GM06990 (cell line): Measurements from ENCODE around the gene DDX17.

Experiments used
- DNase-seq: peaks from one replicate; pipeline ENCODE4 v3.0.0-alpha.2; 2011; ENCODE audit not compliant: insufficient read length; ENCODE audit errors: extremely low read depth
- H3K27me3 ChIP-seq: replicated peaks from 2 replicates; pipeline ENCODE4 v1.6.0; 2011; ENCODE audit warnings: low read length; ENCODE audit not compliant: control insufficient read depth, insufficient read depth
- H3K36me3 ChIP-seq: 2 replicates; pipeline ENCODE4 v1.5.1; 2011; ENCODE audit warnings: low read length; ENCODE audit not compliant: control insufficient read depth, insufficient read depth
- H3K4me3 ChIP-seq: replicated peaks from 2 replicates; pipeline ENCODE4 v1.5.1; 2011; ENCODE audit warnings: low read depth, mild to moderate bottlenecking, control low read depth, low read length
- TF ChIP-seq, protein P1 (sequence below): IDR thresholded peaks from 2 replicates; pipeline ENCODE4 v1.5.1; 2011; ENCODE audit warnings: low read length, control low read depth, mild to moderate bottlenecking, inconsistent platforms; ENCODE audit not compliant: insufficient read depth, poor library complexity, severe bottlenecking

DDX17 gene

DNA sequence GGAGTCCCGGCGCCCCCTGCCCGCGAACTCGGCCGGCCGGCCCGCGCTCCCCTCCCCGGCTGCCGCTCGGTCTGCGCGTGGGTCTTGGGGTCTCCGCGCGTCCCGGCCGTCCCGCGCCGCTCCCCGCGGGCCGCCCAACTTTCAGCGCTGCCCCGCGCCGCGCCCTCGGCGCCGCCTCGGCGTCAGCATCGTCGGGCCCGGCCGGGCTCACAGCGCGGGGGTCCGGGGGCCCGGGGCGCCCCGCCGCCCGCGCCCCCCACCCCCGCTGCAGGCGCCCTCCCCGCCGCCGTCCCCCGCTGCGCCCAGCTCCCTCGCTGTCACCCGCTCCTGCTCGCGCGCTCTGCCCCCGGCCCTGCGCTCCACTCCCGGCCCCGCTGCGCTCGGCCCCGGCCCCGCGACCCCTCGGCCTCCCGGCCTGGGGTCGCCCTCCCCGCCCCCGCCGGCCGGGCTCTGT, 51.0 kb downstream of the DDX17 start, which contains the start of gene KCNJ4:
KCNJ4 (minus strand) TSS at position 124 of the 454 bp plus-strand sequence. CDS start 27,067 bp downstream, outside the sequence.
- TF ChIP-seq, protein P1, sequence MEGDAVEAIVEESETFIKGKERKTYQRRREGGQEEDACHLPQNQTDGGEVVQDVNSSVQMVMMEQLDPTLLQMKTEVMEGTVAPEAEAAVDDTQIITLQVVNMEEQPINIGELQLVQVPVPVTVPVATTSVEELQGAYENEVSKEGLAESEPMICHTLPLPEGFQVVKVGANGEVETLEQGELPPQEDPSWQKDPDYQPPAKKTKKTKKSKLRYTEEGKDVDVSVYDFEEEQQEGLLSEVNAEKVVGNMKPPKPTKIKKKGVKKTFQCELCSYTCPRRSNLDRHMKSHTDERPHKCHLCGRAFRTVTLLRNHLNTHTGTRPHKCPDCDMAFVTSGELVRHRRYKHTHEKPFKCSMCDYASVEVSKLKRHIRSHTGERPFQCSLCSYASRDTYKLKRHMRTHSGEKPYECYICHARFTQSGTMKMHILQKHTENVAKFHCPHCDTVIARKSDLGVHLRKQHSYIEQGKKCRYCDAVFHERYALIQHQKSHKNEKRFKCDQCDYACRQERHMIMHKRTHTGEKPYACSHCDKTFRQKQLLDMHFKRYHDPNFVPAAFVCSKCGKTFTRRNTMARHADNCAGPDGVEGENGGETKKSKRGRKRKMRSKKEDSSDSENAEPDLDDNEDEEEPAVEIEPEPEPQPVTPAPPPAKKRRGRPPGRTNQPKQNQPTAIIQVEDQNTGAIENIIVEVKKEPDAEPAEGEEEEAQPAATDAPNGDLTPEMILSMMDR: no peak
- no peak for DNase-seq
- H3K4me3 ChIP-seq: peak within 1 kb of the TSS; percentile 20
- H3K27me3 ChIP-seq: peaks cover 4% of the 10 kb centered on the region
- H3K36me3 ChIP-seq: no peaks in the 10 kb centered on the region

DNA sequence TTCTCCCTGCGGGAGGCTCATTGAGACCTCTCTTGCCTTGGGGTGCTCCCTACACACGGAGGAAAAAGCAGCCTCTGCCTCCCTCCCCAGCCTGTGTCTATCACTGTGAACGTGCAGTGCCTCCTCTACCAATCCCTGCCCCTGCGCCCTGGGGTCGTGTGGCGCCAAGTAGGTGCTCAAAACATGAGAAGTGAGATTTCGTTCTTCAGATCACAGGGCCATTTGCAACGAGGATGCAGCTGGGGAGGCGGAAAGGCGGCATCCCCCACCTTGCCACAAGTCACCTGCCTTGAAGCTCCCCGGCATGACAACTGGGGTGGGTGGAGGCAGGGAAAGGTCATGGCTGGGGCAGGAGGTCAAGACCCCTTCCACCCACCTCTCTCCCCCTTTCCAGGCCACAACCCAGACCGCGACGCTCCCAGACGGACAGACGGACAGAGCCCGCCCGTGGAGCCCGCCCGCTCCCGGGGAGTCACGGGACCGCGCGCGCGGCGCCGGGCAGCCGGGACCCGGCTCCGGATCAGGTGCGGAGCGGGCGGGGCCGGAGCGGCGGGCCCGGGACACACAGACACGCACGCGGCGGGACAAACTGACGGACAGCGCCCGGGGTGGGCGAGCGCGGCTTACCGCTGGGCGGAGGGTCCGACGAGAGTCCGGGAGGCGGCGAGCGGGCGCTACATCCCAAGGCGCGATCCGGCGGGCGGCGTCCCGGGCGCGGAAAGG, 51.6 kb downstream of the DDX17 start:
- peaks cover 4% of the 10 kb centered on the region for H3K27me3 ChIP-seq
- peak overlapping the region; percentile 20 for H3K4me3 ChIP-seq
- no peaks in the 10 kb centered on the region for H3K36me3 ChIP-seq
- TF ChIP-seq, protein P1: no peak
- peak; percentile 35 for DNase-seq

DNA sequence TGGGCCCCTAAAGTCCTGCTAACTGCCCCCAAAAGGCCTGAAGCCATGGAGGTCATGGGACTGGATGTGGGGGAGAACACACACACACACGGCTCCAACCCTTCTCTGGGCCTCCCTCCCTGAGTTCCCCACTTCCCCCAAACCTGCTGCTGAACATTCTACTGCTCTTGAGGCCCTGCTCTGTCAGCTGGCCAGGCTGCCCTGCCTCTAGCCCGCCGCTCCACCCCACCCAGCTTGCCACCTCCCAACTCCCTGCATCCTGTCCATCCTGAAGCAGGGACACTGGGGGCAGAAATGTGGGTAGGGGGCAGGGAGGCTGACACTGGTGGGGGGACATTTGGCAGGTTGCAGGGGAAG, 52.1 kb downstream of the DDX17 start:
- Histone ChIP-seq H3K36me3 (no peaks in the 10 kb centered on the region), H3K27me3 (peaks cover 4% of the 10 kb centered on the region), H3K4me3 (no peak overlapping the region)
- TF ChIP-seq, protein P1: no peak
- DNase-seq: no peak

DNA sequence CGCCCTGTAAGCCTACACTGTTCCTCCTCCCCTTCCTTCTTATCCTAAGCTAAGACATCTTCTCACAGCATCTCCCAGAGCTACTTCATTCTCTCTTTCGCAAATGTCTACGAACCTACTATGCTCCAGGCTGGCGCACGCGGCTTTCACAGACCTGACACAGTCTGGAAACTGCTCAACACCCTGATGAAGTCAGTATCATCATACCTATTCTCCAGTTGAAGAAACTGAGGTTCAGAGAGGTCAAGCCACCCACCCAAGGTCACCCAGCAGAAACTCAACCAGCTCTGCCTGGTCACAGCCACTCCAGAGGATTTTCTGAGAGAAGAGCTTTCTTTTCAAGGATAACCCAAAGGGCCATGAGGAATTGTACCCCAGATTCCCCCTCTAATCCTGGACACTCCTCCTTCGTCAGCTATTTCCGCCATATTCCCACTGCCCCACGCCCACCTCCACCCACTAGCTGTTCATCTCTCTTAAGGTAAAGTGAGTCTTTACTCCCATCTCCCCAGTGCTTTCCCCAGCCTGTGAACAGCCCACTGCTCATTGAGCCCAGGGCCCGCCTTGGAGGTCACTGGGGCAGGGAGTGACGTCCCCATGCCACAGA, 52.9 kb downstream of the DDX17 start:
- no peaks in the 10 kb centered on the region for H3K36me3 ChIP-seq
- TF ChIP-seq, protein P1: no peak
- no peak for DNase-seq
- H3K27me3 ChIP-seq: peaks cover 4% of the 10 kb centered on the region
- H3K4me3 ChIP-seq: no peak overlapping the region

DNA sequence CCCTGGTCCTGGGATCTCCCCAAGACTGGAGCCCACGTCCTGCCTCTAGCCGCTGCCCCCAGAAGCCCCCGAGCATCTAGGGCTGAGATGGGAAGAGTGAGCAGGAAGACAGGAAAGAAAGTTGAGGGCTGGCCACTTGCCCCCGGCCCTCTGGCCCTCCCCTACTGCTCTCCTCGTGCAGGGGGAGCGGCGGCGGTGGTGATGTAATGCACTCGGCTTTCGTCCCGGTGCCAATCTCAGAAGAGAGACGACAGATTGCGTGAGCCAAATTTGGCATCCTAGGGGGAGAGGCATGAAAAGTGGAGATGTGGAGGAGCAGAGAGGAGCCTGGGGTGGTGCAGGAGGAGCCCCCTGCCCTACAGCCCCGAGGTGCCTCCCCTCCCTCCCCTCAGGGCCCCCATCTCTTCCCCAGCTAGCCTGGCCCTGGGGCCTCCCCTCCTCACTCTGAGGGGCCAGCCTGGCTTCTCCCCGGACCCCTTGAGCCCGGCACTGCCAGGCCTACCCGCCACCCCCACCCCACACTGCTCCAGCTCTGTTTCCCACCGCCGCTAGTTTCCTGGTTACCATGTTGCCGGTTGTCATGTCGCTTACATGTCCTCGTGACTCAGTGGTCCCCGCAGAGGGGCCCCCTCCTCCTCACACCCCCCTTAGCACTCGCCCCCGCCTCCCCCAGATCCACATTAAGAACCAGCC, 53.6 kb downstream of the DDX17 start:
- H3K36me3 ChIP-seq: no peaks in the 10 kb centered on the region
- H3K27me3 ChIP-seq: peaks cover 3% of the 10 kb centered on the region
- TF ChIP-seq, protein P1: no peak
- no peak overlapping the region for H3K4me3 ChIP-seq
- DNase-seq: no peak
